ENCODE measurements around the gene HOXB3.

Gene HOXB3

GRCh38 chr17:48627118-48627597 lies 37.1 kb upstream of the HOXB3 start:
- no peak for DNase-seq (ENCODE audit: low read depth, low spot score)
- TF ChIP-seq POLR2AphosphoS5 (IDR thresholded peaks at IDR 0.05; ENCODE audit: borderline replicate concordance, low read depth, low read length) (no peak), EZH2 (IDR thresholded peaks at IDR 0.05) (no peak), FOXP2 (optimal IDR thresholded peaks at IDR 0.05; ENCODE audit: control extremely low read depth, extremely low read length, insufficient read depth) (no peak)
- H3K9ac ChIP-seq (ENCODE audit: insufficient read length) = peak overlapping the region; percentile 56
- no peaks in the 10 kb centered on the region for H3K9me3 ChIP-seq (ENCODE audit: low read depth, low read length)
- peak overlapping the region; percentile 90 for H3K4me3 ChIP-seq
- H3K27ac ChIP-seq = no peak overlapping the region
- no peaks in the 10 kb centered on the region for H3K36me3 ChIP-seq (ENCODE audit: insufficient read depth, low read length)

DNA sequence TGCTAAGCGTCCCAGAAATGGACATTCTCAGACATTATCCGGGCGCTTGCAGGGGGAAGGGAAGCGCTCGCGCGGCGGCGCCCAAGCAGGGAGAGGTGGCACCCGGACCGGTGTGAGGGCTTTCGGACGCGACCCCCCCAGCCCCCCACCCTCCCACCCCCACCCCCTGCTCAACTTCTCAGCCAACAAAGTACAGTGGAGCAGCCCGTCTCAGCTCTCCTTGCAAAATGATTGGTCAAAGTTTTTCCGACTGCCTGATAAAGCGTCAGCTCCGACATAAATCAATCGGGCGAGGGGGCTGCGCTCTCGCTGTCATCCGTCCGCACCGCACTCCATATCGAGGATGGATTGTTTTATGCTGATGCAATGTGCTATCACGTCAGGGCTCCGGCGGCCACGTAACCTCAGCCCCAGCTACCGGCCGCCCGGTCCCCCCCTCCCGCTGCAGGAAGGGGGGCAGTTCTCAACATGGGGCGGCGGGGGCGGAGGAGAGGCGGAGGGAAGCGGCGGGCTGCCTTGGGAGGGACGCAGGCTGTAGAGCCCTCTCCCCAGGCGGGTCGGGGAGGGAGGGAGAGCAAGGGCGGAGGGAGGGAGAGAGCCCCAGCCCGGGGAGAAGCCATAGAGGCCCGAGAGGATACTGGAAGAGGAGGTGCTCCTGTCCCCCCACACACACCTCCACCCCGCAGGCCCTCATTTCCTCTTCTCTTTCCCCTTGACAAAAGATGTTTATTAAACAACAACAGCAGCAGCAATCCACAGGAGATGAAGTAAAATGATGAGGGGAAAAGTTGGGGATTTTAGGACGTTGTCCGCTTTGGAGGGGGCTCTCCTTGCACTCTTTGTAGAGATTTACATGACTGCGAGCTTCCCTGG lies 36.4 kb upstream of the HOXB3 start, which contains the start of gene HOXB9:
Gene HOXB9 (minus strand): TSS at position 114 of the 873 bp plus-strand sequence. CDS start 89 bp downstream, at position 25.
- Histone ChIP-seq H3K9me3 (ENCODE audit: low read depth, low read length) (no peaks in the 10 kb centered on the region), H3K9ac (ENCODE audit: insufficient read length) (peak within 1 kb of the TSS; percentile 57), H3K27ac (no peak within 1 kb of the TSS), H3K36me3 (ENCODE audit: insufficient read depth, low read length) (no peaks in the 10 kb centered on the region), H3K4me3 (peak within 1 kb of the TSS; percentile 90)
- TF ChIP-seq EZH2 (IDR thresholded peaks at IDR 0.05) (no peak), POLR2AphosphoS5 (IDR thresholded peaks at IDR 0.05; ENCODE audit: borderline replicate concordance, low read depth, low read length) (no peak), FOXP2 (optimal IDR thresholded peaks at IDR 0.05; ENCODE audit: control extremely low read depth, extremely low read length, insufficient read depth) (no peak)
- DNase-seq (ENCODE audit: low read depth, low spot score) = no peak

DNA sequence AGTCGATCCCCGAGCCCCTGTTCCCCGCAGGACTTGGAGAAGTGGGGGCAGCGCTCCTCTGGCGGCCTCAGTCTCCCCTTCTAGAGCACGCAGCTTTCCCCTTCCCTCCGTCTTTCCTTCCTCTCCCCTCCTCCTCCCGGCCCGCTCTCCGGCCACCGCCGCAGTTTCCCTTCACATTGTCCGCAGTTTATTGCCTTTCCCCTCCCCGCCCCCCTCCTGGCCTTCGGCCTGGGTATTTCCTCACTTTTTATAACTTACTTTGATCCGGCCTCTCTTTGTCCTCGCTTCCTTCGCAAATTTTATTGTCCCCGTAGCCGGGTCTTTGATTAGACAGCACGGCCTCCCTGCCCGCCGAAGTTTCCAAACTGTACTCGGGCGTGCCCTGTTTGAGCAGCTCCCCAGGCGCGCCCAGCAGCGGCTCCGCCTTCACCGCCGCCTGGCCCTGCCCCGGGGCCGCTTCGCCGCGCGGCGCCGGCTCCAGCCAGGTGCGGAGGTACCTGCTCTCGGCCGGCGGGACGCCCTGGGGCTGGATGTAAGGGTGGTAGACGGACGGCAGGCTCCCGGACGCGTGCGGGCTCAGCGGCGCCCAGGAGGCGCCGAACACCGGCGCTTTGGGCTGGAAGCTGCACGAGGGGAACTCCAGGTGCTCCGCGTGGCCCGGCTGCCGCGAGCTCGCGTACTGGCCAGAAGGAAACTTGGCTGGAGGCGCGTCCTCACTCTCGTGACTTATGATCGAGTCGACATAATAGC lies 35.6 kb upstream of the HOXB3 start:
- no peaks in the 10 kb centered on the region for H3K9me3 ChIP-seq (ENCODE audit: low read depth, low read length)
- peak overlapping the region; percentile 57 for H3K9ac ChIP-seq (ENCODE audit: insufficient read length)
- no peak for DNase-seq (ENCODE audit: low read depth, low spot score)
- H3K36me3 ChIP-seq (ENCODE audit: insufficient read depth, low read length) = no peaks in the 10 kb centered on the region
- TF ChIP-seq EZH2 (IDR thresholded peaks at IDR 0.05) = no peak
- no peak overlapping the region for H3K27ac ChIP-seq
- peak overlapping the region; percentile 90 for H3K4me3 ChIP-seq

GRCh38 chr17:48624544-48625494 lies 34.8 kb upstream of the HOXB3 start:
- Histone ChIP-seq H3K9ac (ENCODE audit: insufficient read length) (peak overlapping the region; percentile 57), H3K36me3 (ENCODE audit: insufficient read depth, low read length) (no peaks in the 10 kb centered on the region), H3K9me3 (ENCODE audit: low read depth, low read length) (no peaks in the 10 kb centered on the region), H3K27ac (no peak overlapping the region), H3K4me3 (peak overlapping the region; percentile 90)
- no peak for TF ChIP-seq POLR2AphosphoS5 (IDR thresholded peaks at IDR 0.05; ENCODE audit: borderline replicate concordance, low read depth, low read length)
- TF ChIP-seq FOXP2 (optimal IDR thresholded peaks at IDR 0.05; ENCODE audit: control extremely low read depth, extremely low read length, insufficient read depth) = no peak
- no peak for DNase-seq (ENCODE audit: low read depth, low spot score)

GRCh38 chr17:48624118-48624517 lies 34.1 kb upstream of the HOXB3 start:
- Histone ChIP-seq H3K36me3 (ENCODE audit: insufficient read depth, low read length) (no peaks in the 10 kb centered on the region), H3K9me3 (ENCODE audit: low read depth, low read length) (no peaks in the 10 kb centered on the region), H3K4me3 (peak overlapping the region; percentile 90; the same call in 1 of the 2 replicates), H3K27ac (no peak overlapping the region), H3K9ac (ENCODE audit: insufficient read length) (no peak overlapping the region)
- TF ChIP-seq FOXP2 (optimal IDR thresholded peaks at IDR 0.05; ENCODE audit: control extremely low read depth, extremely low read length, insufficient read depth) = no peak
- no peak for TF ChIP-seq EZH2 (IDR thresholded peaks at IDR 0.05)
- TF ChIP-seq POLR2AphosphoS5 (IDR thresholded peaks at IDR 0.05; ENCODE audit: borderline replicate concordance, low read depth, low read length) = no peak
- DNase-seq (ENCODE audit: low read depth, low spot score) = no peak

- Histone ChIP-seq H3K9ac (ENCODE audit: insufficient read length) (no peak overlapping the region), H3K4me3 (no peak overlapping the region), H3K36me3 (ENCODE audit: insufficient read depth, low read length) (no peaks in the 10 kb centered on the region), H3K27ac (no peak overlapping the region), H3K9me3 (ENCODE audit: low read depth, low read length) (no peaks in the 10 kb centered on the region)
- no peak for DNase-seq (ENCODE audit: low read depth, low spot score)
- TF ChIP-seq EZH2 (IDR thresholded peaks at IDR 0.05) = no peak
- TF ChIP-seq FOXP2 (optimal IDR thresholded peaks at IDR 0.05; ENCODE audit: control extremely low read depth, extremely low read length, insufficient read depth) = no peak
- no peak for TF ChIP-seq POLR2AphosphoS5 (IDR thresholded peaks at IDR 0.05; ENCODE audit: borderline replicate concordance, low read depth, low read length)
These were observed 33.5 kb upstream of the HOXB3 start for GRCh38 chr17:48623583-48623982.

- no peaks in the 10 kb centered on the region for H3K9me3 ChIP-seq (ENCODE audit: low read depth, low read length)
- no peak overlapping the region for H3K4me3 ChIP-seq
- TF ChIP-seq FOXP2 (optimal IDR thresholded peaks at IDR 0.05; ENCODE audit: control extremely low read depth, extremely low read length, insufficient read depth) (no peak), EZH2 (IDR thresholded peaks at IDR 0.05) (no peak), POLR2AphosphoS5 (IDR thresholded peaks at IDR 0.05; ENCODE audit: borderline replicate concordance, low read depth, low read length) (no peak)
- H3K9ac ChIP-seq (ENCODE audit: insufficient read length) = no peak overlapping the region
- no peak overlapping the region for H3K27ac ChIP-seq
- no peak for DNase-seq (ENCODE audit: low read depth, low spot score)
- H3K36me3 ChIP-seq (ENCODE audit: insufficient read depth, low read length) = no peaks in the 10 kb centered on the region
These were observed 32.8 kb upstream of the HOXB3 start for GRCh38 chr17:48622857-48623256.

All from SK-N-MC (cell line).